ENCODE results near the gene C1orf167. TPM values are rescaled to one million over a fixed set of nuclear protein-coding genes. Genes with fewer than 3 reads are reported as not detected.

Gene C1orf167
- total RNA-seq, 1 experiment from 2014 or later, result 0.39 TPM

GRCh38 chr1:11802616-11802972 lies 40.6 kb downstream of the C1orf167 start:
- H3K4me1 ChIP-seq (ENCODE audit: insufficient read depth, low read length), result no peaks in the 10 kb centered on the region; the same call in 1 of the 2 replicates
- H3K27ac Mint-ChIP-seq, result peak overlapping the region; percentile 53 to 97 (median 76); a peak in 2 of 7 replicates
- no peak overlapping the region for H2BK5ac ChIP-seq (ENCODE audit: insufficient read length, low read length)
- no peaks in the 10 kb centered on the region for H3K79me1 ChIP-seq (ENCODE audit: insufficient read depth, low read depth, low read length, poor library complexity, severe bottlenecking)
- H3K4me3 Mint-ChIP-seq, result peak overlapping the region; percentile 98 to 99
- no peak overlapping the region for H4K5ac ChIP-seq (ENCODE audit: insufficient read length, low read depth, low read length)
- H3K23ac ChIP-seq (ENCODE audit: insufficient read length, low read depth, low read length), result no peak overlapping the region
- H2BK15ac ChIP-seq (ENCODE audit: low read depth, low read length), result no peak overlapping the region
- no peak overlapping the region for H3K14ac ChIP-seq (ENCODE audit: insufficient read depth, low read length)
- no peak overlapping the region for H4K91ac ChIP-seq (ENCODE audit: insufficient read length, low read depth, low read length)
- H3K27ac ChIP-seq (ENCODE audit: insufficient read length, low read depth, low read length), result no peak overlapping the region
- TF ChIP-seq CTCF (conservative IDR thresholded peaks at IDR 0.05), result no peak
- no peaks in the 10 kb centered on the region for H3K9me3 ChIP-seq (ENCODE audit: control insufficient read depth, low read depth, low read length)
- no peak overlapping the region for H2BK120ac ChIP-seq (ENCODE audit: low read depth, low read length, poor library complexity, severe bottlenecking)
- H3K23me2 ChIP-seq (ENCODE audit: insufficient read length, low read depth, low read length, poor library complexity, severe bottlenecking), result peaks cover 13% of the 10 kb centered on the region
- no peak overlapping the region for H4K8ac ChIP-seq (replicated peaks; ENCODE audit: insufficient read length, low read depth, low read length)
- no peak overlapping the region for H2BK12ac ChIP-seq (ENCODE audit: insufficient read length, low read depth, low read length)
- no CpG with 5 or more reads among the region's 6 CpGs for WGBS (ENCODE audit: extremely low coverage, insufficient read length, low lambda C conversion rate)
- no peak overlapping the region for H3T11ph ChIP-seq (ENCODE audit: low read length)
- no peak overlapping the region for H2AK5ac ChIP-seq (ENCODE audit: insufficient read length, low read length)
- no peak overlapping the region for H2AFZ ChIP-seq (ENCODE audit: low read length)
- H4K20me1 ChIP-seq (ENCODE audit: control insufficient read depth, insufficient read depth, insufficient read length), result no peaks in the 10 kb centered on the region
- H3K18ac ChIP-seq (ENCODE audit: insufficient read length, low read depth, low read length), result no peak overlapping the region
- no peak overlapping the region for H2BK20ac ChIP-seq (ENCODE audit: low read depth, low read length, poor library complexity, severe bottlenecking)
- H3K27me3 Mint-ChIP-seq (ENCODE audit: low read depth), result no peaks in the 10 kb centered on the region; the same call in 1 of the 2 replicates
- no peak overlapping the region for H3K9ac ChIP-seq (ENCODE audit: extremely low read depth, insufficient read length, low read length)
- H3K4me1 Mint-ChIP-seq, result peaks cover 33 to 44% of the 10 kb centered on the region in 2 experiments
- H3K79me2 ChIP-seq (ENCODE audit: insufficient read depth, low read length), result peaks cover 7% of the 10 kb centered on the region; the same call in 1 of the 2 replicates
- H3K56ac ChIP-seq (ENCODE audit: insufficient read length, low read depth, low read length), result no peak overlapping the region
- peaks cover 16 to 38% (median 23%) of the 10 kb centered on the region in 3 experiments; a peak in 6 of 7 replicates for H3K36me3 Mint-ChIP-seq (ENCODE audit: insufficient read depth in 1 of 3, low read depth in 3 of 3)
- DNase-seq, result peak; percentile 60
- H3K27me3 ChIP-seq (ENCODE audit: insufficient read depth, low read length), result no peaks in the 10 kb centered on the region
- H3K4me2 ChIP-seq (ENCODE audit: insufficient read depth, insufficient read length, low read length), result peak overlapping the region; percentile 76
- H3K9me3 Mint-ChIP-seq, result no peaks in the 10 kb centered on the region
- H3K4ac ChIP-seq (ENCODE audit: low read depth, low read length), result no peak overlapping the region
